Ovary (tissue), 3 donors: ENCODE measurements around the gene EPN1.

Experiments used
- CTCF ChIP-seq, 3 donors: fragments of 450-650 bp in 2 of 3; fragments of 200-600 bp in 1 of 3; IDR thresholded peaks; one replicate each; pipeline versions ENCODE4 v1.5.1 to v1.8.0; 2016 to 2022; ENCODE audit warnings: antibody characterized with exemption in 3 of 3, mild to moderate bottlenecking in 1 of 3
- EP300 ChIP-seq: sonication (generic); formaldehyde crosslinking; IDR thresholded peaks from one replicate; pipeline ENCODE4 v1.6.1; 2017; ENCODE audit warnings: antibody characterized with exemption
- POLR2A ChIP-seq: fragments of 450-650 bp; IDR thresholded peaks from one replicate; pipeline ENCODE4 v1.6.1; 2017; ENCODE audit warnings: antibody characterized with exemption, mild to moderate bottlenecking, moderate library complexity
- donor health status: DM: no; HTN: no; CAD: no.

DNA sequence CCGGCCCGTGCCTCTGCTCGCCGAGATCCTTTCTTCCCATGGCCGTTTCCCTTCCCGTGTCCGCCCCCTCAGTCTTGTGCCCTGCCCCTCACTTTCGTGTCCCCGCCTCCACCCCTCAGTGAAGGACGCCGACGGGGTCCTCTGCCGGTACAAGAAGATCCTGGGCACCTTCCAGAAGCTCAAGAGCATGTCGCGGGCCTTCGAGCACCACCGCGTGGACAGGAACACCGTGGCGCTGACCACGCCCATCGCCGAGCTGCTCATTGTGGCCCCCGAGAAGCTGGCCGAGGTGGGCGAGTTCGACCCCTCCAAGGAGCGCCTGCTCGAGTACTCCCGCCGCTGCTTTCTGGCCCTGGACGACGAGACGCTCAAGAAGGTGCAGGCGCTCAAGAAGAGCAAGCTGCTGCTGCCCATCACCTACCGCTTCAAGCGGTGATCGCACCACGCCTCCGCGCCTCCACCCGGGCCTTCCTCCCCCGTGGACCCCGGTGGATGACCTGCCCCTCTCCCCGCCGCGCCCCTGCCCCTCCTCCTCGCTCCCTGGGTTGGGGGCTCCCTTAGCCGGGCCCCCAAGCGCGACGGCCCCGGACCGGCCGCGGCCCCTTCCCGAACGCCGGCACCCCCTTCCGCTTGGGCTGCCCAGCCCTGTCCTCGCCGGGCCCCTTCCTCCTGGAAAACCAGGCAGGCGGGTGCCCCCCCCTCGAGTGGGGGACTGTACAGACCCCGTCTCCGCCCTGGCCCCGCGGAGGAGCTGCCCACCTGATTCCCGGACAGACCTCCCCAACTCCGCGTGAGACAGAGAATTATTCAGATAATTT lies 22.5 kb upstream of the EPN1 start:
- TF ChIP-seq CTCF (IDR thresholded peaks at IDR 0.05): no peak
- TF ChIP-seq POLR2A: no peak
- no peak for TF ChIP-seq EP300
